Effector memory CD8-positive, alpha-beta T cell (primary cell): Measurements from ENCODE around the gene CCDC142.
"Not testable (repeated sequence)": the region's sequence is repeated elsewhere in the genome, so short reads cannot be mapped to it uniquely, and the experiment has no call there.

Source experiments
- ATAC-seq: fragments of 150-1000 bp; cut with Tn5 transposase; replicated peaks from 2 replicates; pipeline ENCODE4 v1.10.0; 2021; ENCODE audit warnings: mild to moderate bottlenecking, moderate library complexity
- DNase-seq, 3 experiments: peaks; one replicate each; pipeline ENCODE4 v3.0.0; 2021
- H3K27ac Mint-ChIP-seq, 2 donors: one replicate each; pipeline ENCODE4 v1.8.0; 2022; ENCODE audit warnings: mild to moderate bottlenecking in 2 of 2, mixed read lengths in 2 of 2, moderate library complexity in 2 of 2
- H3K27me3 Mint-ChIP-seq, 2 donors: one replicate each; pipeline ENCODE4 v1.8.0; 2022; ENCODE audit warnings: mixed read lengths in 2 of 2
- H3K36me3 Mint-ChIP-seq: one replicate; pipeline ENCODE4 v1.8.0; 2022; ENCODE audit warnings: mild to moderate bottlenecking, moderate library complexity, mixed read lengths; ENCODE audit not compliant: insufficient read depth
- H3K4me1 Mint-ChIP-seq, 2 donors: one replicate each; pipeline ENCODE4 v1.8.0; 2022; ENCODE audit warnings: low read depth in 2 of 2, mixed read lengths in 2 of 2
- H3K4me3 Mint-ChIP-seq, 2 donors: one replicate each; pipeline ENCODE4 v1.8.0; 2022; ENCODE audit warnings: mild to moderate bottlenecking in 2 of 2, mixed read lengths in 2 of 2, moderate library complexity in 2 of 2
- H3K9me3 Mint-ChIP-seq, 2 donors: one replicate each; pipeline ENCODE4 v1.8.0; 2022; ENCODE audit warnings: mixed read lengths in 2 of 2

CCDC142 gene

DNA sequence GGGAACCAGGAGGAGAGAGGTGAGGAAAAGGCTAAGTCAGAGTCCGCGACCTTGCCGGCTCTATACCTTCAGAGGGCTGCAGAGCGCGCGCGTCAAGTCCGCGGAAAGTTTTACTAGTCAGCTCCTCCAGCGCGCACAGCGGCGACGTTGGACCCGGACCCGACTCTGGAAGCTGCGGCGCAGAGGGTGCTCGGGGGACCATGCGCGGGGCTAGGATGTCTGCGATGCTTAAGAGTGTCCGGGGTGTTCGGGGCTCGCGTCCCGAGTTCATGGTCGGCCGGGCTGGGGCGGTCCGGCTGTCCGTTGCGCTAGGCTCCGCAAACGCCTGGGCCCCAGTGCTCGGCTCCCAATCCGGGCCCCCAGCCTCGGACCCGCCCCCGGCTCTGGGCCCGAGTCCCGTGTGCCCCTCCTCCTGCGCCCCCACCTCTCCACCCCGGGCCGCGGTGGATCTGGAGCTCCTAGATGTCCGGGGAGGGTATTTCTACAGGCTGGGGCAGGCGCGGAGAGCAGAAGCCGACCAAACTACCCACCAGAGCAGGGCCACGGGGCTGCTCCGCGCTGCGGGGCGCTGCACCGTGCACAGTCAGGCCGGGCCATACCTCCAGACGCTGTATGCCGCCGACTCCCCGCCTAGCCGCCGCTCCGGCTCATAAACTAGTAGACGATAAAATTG, 16.6 kb upstream of the CCDC142 start, which contains the start of gene LBX2:
Gene LBX2, minus strand, starts transcription at position 337 of the 673 bp plus-strand sequence. Its CDS starts 66 bp downstream, at position 271.
- Mint-ChIP-seq H3K4me3 (peak within 1 kb of the TSS; percentile 82 to 93), H3K4me1 (peaks cover 22 to 37% of the 10 kb centered on the region in 2 donors), H3K27me3 (peaks cover 6 to 63% of the 10 kb centered on the region in 2 donors), H3K27ac (peak within 1 kb of the TSS; percentile 8 to 81), H3K36me3 (peaks cover 11% of the 10 kb centered on the region), H3K9me3 (no peaks in the 10 kb centered on the region)
- no peak for ATAC-seq
- DNase-seq, result no peak

GRCh38 chr2:74498500-74499266, 15.9 kb upstream of the CCDC142 start:
- no peaks in the 10 kb centered on the region for H3K9me3 Mint-ChIP-seq
- DNase-seq (no peak), ATAC-seq (peak; percentile 39)
- H3K27ac Mint-ChIP-seq, result peak overlapping the region; percentile 8 to 81
- H3K4me3 Mint-ChIP-seq, result peak overlapping the region; percentile 82 to 93
- peaks cover 8% of the 10 kb centered on the region for H3K36me3 Mint-ChIP-seq
- peaks cover 19 to 34% of the 10 kb centered on the region in 2 donors for H3K4me1 Mint-ChIP-seq
- peaks cover 6 to 56% of the 10 kb centered on the region in 2 donors for H3K27me3 Mint-ChIP-seq

DNA sequence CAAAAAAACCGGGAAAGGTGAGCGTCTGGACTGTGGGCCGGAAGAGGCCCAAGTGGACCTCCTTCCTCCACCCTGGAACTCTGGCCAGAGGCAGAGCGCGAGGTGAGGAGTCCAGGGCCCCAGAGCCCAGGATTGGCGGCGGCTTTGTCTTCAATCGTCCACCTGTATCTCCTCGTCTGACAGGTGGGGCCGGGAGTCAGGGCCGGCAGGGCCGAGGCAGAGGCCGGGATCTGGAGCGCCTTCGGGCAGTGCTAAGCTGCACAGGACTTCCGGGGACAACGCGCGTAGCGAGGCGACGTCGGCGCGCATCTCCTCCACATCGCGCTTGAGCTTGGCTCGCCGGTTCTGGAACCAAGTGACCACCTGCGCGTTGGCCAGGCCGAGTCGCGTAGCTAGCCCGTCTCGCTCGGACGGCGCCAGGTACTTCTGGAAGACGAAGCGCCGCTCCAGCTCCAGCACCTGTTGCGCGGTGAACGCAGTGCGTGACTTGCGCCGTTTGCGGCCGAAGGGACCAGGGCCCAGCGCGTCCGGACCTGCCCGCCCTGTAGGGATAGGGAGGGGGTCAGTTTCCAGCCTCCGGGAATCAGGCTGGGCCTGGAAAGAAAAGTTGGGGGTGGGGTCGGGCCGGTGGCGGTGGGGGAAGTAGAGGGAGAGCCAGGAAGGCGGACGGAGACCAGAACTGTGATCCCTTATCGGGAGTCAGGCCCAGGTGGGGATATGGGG, 15.1 kb upstream of the CCDC142 start:
- H3K27me3 Mint-ChIP-seq, result peaks cover 6 to 53% of the 10 kb centered on the region in 2 donors
- ATAC-seq (peak; percentile 55), DNase-seq (no peak)
- H3K36me3 Mint-ChIP-seq, result peaks cover 10% of the 10 kb centered on the region
- H3K9me3 Mint-ChIP-seq, result no peaks in the 10 kb centered on the region
- H3K4me3 Mint-ChIP-seq, result peak overlapping the region; percentile 82 to 93
- peak overlapping the region in 1 of 2 donors; percentile 81 for H3K27ac Mint-ChIP-seq
- peaks cover 19 to 28% of the 10 kb centered on the region in 2 donors for H3K4me1 Mint-ChIP-seq

DNA sequence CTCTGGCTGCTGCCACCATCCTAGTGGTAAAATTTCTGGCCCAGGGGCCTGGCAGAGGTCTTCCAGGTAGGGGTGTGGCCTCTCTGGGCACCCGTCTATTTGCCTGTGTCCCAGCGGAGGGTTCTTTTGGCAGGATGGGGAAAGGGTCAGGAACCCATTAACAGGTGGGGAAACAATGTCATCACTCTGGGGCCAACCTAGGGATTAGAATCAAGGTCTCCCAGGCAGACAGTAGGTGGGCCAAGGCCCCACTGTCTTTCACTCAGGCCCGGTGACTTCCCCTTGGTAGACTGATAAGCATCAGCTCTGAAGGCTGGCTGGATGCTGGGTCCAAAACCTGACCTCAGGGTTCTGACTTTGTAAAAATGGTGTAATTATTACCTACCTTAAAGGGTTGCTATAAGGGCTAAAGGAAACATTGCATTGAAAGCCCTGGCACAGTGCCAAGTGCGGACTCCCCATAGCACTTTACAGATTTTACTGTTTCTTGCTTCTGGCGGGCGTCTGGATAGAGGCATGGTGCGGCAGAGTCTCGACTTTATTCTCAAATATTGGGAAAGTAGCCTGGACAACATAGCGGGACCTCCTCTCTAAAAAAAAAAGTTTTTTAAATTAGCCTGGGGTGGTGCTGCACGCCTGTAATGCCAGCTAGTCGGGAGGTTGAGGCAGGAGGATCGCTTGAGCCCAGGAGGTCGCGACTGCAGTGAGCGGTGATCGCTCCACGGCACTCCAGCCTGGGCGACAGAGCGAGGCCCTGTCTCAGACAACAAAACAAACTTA, 14.4 kb upstream of the CCDC142 start:
- Mint-ChIP-seq H3K36me3 (peaks cover 12% of the 10 kb centered on the region), H3K4me3 (peak overlapping the region; percentile 82 to 93), H3K4me1 (peaks cover 19 to 23% of the 10 kb centered on the region in 2 donors), H3K9me3 (no peaks in the 10 kb centered on the region), H3K27ac (peak overlapping the region in 1 of 2 donors; percentile 81), H3K27me3 (peaks cover 6 to 47% of the 10 kb centered on the region in 2 donors)
- DNase-seq (no peak), ATAC-seq (no peak)

GRCh38 chr2:74495440-74495839, 12.6 kb upstream of the CCDC142 start:
- H3K4me3 Mint-ChIP-seq, result no peak overlapping the region
- DNase-seq, result no peak
- H3K36me3 Mint-ChIP-seq, result peaks cover 24% of the 10 kb centered on the region
- no peaks in the 10 kb centered on the region for H3K9me3 Mint-ChIP-seq
- H3K27me3 Mint-ChIP-seq, result peaks cover 6 to 30% of the 10 kb centered on the region in 2 donors
- peaks cover 14% of the 10 kb centered on the region in 2 donors for H3K4me1 Mint-ChIP-seq
- no peak overlapping the region for H3K27ac Mint-ChIP-seq
- ATAC-seq, result no peak

DNA sequence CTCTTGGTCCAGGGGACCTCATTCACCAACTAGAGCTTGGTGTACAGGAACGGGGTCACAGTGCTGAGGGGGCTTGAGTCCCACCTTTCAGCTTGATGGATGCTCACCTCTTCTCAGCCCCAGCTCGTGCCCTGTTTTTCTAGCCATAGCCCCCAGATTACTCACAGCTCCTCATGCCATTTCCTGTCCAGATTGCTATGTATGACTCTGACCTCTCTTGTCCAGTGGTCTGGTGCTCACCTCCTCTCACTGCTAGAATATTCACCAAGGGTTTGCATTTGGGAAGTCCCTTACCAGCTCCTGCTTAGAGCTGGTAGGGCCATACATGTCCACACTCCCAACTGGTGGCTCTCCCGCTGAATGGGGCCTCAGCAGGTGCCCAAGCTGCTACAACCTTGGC, 10.7 kb upstream of the CCDC142 start:
- ATAC-seq (no peak), DNase-seq (no peak)
- no peak overlapping the region for H3K4me3 Mint-ChIP-seq
- no peaks in the 10 kb centered on the region for H3K9me3 Mint-ChIP-seq
- H3K27me3 Mint-ChIP-seq, result peaks cover 5 to 11% of the 10 kb centered on the region in 2 donors
- peaks cover 32% of the 10 kb centered on the region for H3K36me3 Mint-ChIP-seq
- H3K4me1 Mint-ChIP-seq, result peaks cover 7 to 8% of the 10 kb centered on the region in 2 donors
- peak overlapping the region in 1 of 2 donors; percentile 19 for H3K27ac Mint-ChIP-seq

DNA sequence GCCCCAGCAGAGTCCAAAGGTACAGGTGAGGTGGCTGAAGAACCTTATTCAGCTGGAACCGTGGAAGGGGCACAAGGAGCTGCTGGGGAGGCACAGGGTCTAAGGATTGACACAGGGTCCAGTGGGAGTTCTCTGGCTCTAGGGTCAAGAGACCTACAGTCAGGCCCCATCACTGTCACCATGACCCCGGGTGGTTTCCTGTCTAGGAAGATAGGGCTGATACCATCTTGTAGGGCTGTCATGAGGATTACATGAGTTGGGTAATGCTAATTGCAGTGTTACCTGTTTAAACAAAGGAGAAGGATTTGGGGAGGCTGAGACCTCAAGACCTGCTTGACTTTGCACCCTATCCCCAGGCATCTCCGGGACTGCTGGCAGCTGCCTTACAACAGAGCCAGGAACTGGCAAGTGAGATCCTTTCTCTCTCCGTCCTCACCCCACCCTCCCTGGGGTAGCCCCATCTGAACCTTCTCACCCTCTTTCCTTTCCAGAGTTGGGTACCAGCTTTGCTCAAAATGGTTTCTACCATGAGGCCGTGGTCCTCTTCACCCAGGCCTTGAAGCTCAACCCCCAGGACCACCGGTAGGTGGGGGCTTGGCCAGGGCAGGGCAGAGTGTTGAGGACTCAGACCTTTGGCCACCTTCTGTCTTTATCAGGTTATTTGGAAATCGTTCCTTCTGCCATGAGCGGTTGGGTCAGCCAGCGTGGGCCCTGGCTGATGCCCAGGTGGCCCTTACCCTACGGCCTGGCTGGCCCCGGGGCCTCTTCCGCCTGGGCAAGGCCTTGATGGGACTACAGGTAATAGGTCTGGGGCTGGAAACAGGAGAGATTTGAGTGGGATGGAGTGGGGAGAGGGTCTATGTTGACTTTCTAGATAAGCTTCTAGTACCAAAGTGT, 9.1 kb upstream of the CCDC142 start:
- H3K27ac Mint-ChIP-seq, result no peak overlapping the region
- no peak overlapping the region for H3K4me3 Mint-ChIP-seq
- H3K27me3 Mint-ChIP-seq, result no peaks in the 10 kb centered on the region
- no peak for DNase-seq
- no peaks in the 10 kb centered on the region for H3K4me1 Mint-ChIP-seq
- no peaks in the 10 kb centered on the region for H3K9me3 Mint-ChIP-seq
- peaks cover 34% of the 10 kb centered on the region for H3K36me3 Mint-ChIP-seq
- ATAC-seq, result no peak

GRCh38 chr2:74489906-74490305, 7.1 kb upstream of the CCDC142 start:
- H3K27ac Mint-ChIP-seq, result no peak overlapping the region
- no peak overlapping the region for H3K4me3 Mint-ChIP-seq
- H3K36me3 Mint-ChIP-seq, result peaks cover 40% of the 10 kb centered on the region
- no peaks in the 10 kb centered on the region for H3K27me3 Mint-ChIP-seq
- no peaks in the 10 kb centered on the region for H3K9me3 Mint-ChIP-seq
- ATAC-seq, result no peak
- H3K4me1 Mint-ChIP-seq, result peaks cover 0 to 3% of the 10 kb centered on the region in 2 donors
- DNase-seq, result no peak

GRCh38 chr2:74488643-74489481, 6.1 kb upstream of the CCDC142 start:
- Mint-ChIP-seq H3K27ac (peak overlapping the region in 1 of 2 donors; percentile 16), H3K4me3 (no peak overlapping the region), H3K36me3 (peaks cover 42% of the 10 kb centered on the region), H3K9me3 (no peaks in the 10 kb centered on the region), H3K27me3 (no peaks in the 10 kb centered on the region), H3K4me1 (peaks cover 0 to 3% of the 10 kb centered on the region in 2 donors)
- ATAC-seq, result no peak
- DNase-seq, result no peak

- Mint-ChIP-seq H3K27ac (no peak overlapping the region), H3K4me3 (no peak overlapping the region), H3K27me3 (no peaks in the 10 kb centered on the region), H3K9me3 (no peaks in the 10 kb centered on the region), H3K4me1 (peaks cover 5 to 14% of the 10 kb centered on the region in 2 donors), H3K36me3 (peaks cover 41% of the 10 kb centered on the region)
- DNase-seq (no peak), ATAC-seq (no peak)
Measured at GRCh38 chr2:74486141-74486540, 3.3 kb upstream of the CCDC142 start.

DNA sequence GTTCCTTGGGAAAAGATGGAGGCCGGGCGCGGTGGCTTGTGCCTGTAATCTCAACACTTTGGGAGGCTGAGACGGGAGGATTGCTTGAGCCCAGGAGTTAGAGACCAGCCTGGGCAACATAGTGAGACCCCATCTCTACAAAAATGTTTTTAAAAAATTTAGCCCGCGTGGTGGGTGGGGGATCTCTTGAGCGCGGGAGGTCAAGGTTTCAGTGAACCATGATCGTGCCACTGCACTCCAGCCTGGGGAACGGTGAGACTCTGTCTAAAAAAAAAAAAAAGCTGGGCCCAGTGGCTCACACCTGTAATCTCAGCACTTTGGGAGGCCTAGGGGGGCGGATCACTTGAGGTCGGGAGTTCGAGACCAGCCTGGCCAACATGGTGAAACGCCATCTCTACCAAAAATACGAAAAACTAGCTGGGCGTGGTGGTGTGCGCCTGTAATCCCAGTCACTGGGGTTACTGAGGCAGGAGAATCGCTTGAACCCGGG, 922 bp upstream of the CCDC142 start:
- peak overlapping the region; percentile 96 to 97 for H3K27ac Mint-ChIP-seq
- H3K9me3 Mint-ChIP-seq, ATAC-seq, H3K27me3 Mint-ChIP-seq, DNase-seq: not testable (repeated sequence)
- H3K36me3 Mint-ChIP-seq, result peaks cover 42% of the 10 kb centered on the region
- peak overlapping the region; percentile 91 to 97 for H3K4me3 Mint-ChIP-seq
- peaks cover 9 to 27% of the 10 kb centered on the region in 2 donors for H3K4me1 Mint-ChIP-seq
